ENCODE measurements around the gene UBA1.

Gene UBA1

DNA sequence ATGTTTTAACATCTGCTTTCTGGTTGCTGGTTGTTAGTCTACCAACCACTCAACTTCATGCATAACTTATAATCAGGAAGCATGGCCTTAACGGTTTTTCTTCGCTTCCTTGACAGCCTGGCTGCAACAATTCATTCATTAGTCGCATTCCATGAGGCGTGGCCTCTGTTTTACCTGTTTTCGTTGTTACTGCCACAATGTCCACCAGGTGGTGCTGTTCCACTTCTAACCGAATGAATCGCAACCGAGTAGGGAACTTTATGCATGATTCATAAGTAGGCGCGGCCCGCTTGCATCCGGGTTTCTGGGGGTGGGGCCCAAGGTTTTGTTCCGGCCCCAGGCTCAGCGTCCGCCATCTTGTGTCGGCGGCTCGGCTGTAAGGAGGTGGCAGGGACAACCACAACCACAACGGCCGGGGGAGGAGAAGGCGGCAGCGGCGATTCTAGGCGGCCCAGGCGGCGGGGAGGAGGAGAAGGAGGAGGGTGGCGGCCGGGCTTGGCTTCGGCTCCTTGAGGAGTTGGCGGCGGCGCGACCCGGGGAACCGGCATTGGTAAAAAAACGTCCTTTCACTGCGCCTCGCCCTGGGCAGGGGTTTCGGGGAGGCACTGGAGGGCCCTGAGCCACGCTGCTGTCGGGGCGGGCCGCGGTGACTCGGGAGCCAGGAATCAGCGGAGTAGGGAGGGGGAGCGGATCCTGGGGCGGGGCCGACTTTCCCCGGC lies at the start of gene UBA1:
TSS of gene UBA1 (plus strand) at position 355 of the 719 bp plus-strand sequence. CDS start 4,974 bp downstream, outside the sequence.
- peak; percentile 96 for DNase-seq

DNA sequence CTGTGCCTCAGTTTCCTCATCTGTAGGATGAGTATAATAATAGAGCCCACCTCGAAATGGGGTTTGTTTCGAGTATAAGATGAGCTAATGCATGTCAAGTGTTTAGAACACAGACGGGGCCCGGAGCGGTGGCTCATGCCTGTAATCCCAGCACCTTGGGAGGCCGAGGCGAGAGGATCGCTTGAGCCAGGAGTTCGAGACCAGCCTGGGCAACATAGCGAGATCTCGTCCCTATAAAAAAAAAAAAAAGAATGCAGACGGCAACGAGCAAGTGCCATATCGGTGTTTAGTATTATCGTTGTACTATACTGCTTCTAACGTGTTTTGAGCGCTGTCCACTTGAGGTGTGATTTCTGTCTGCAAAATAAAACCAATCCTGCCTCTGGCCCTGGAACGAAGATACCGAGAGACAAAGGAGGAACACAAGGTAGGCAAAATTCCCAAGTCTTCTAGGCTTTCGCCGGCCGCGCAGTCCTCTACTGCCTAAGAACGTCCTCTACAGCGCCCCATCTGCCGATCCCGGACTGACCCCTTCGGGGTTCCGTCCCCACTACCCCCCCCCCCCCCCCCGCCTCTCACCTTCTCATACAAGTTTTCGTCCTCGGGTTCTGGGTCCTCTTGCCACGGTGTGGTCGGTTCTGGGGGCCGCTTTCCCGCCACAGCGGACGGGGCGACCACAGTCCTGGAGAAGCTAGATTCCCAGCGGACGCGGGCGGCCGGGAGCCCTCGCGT lies 49.6 kb upstream of the UBA1 start:
- no peak for DNase-seq

DNA sequence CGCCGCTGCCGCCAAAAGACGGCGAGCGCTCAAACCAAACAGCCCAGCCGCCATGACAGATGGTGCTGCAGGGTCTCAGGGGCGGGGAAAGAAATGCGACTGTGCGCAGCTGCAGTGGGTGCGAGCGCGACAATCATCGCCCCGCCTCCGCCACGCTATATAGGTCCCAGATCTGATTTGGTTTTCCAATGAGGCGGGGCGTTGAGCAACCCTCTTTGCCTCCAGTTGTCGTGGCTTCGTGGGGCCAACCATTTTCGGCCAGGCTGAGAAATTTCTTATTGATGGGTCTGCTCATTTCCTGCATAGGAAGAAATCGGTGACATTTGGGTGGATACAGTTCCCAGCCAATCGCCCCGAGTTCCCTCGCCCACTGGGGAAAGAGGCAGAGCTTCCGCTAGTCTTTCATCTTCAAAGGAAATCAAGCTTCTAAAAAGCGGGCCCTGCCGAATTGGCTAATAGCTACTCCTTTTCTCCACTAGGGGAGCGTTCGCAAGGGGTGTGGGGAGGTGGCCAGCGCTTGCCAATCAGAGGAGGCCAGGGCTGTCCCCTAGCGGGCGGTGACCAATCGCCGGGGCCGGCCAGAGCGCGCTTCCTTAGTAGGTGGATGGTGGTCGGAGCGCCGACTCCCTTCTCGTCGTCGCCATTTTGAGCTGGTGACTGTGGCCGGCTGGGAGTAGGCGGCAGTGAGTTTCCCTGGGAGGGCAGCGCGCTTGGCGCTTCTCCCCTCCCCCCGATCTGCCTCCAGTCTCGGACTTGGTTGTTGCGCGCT lies 48.8 kb upstream of the UBA1 start, which contains the start of the genes NDUFB11 and RBM10:
TSS of gene NDUFB11 (minus strand) at position 77 of the 769 bp plus-strand sequence. CDS start at position 54, 23 bp downstream.
TSS of gene RBM10 (plus strand) at position 596 of the 769 bp plus-strand sequence. CDS start 2,261 bp downstream, outside the sequence.
- DNase-seq, result peak; percentile 82

DNA sequence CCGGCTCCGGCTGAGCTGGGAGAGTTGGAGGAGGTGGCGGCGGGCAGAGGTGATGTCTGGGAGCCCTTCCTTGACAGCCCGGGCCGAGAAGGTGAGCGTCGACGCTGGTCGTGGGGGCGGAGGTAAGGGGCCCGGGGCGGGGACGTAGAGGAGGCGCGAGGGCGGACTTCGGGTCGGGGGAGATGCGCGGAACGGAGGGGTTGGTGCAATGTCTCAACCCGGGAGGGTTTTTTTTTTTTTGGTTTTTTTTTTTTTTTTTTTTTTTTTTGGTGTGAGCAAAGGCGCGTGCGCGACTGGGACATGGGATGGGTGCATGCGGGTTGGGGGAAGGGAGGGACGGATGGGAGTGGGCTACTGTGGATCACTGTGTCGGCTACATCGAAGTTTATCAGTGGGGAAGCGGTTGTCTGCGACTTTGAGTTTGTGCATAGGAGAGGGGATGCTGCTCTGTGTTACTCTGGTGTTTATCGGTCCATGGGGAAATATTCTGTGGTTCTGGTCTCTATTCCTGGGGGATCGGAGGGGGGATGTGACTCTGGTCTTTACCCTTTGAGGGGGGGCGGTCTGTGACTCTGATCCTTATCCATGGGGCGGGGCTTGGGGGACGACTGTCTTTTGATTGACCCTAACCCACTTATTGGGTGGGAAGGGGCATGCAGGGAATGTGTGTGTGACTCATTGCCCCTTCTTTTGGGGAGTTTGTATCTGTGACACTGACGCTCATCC lies 48.1 kb upstream of the UBA1 start:
- no peak for DNase-seq

DNA sequence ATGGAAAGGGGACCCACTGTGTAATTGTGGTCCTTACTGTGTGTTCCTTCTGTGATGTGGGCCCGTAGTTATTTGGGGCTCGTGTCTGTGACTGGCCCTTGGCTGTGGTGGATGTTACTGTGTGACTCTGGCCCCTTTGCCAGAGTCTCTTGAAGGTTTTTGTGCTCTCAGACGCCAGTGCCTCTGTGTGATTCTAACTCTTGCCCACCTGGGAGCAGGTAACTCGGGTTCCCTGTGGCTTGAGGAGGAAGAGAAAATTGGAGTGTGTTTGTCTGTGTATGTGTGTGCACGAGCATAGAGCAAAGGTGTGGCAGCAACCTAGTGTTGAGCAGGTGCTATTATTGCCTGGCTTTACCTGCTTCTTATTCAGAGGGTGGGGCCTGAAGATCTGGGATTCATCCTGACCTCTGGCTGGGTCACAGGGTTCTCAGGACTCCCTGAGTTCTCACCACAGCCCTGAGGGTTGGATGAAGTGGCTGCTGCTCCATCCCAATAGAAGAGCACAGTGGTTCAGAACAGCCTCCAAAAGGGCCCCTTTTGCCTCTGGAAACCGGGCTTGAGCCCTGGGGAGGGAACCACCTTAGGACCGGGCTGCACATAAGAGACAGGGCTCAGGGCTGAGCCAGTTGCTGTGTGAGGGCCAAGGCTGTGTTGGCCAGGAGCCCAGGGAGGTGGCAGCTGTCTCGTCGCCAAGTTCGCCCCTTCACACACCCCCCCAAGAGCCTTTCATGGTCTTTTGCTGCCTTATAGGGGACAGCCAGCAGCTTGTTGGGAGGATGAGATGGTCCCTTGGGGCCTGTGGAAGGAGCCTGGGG lies 47.3 kb upstream of the UBA1 start:
- no peak for DNase-seq

DNA sequence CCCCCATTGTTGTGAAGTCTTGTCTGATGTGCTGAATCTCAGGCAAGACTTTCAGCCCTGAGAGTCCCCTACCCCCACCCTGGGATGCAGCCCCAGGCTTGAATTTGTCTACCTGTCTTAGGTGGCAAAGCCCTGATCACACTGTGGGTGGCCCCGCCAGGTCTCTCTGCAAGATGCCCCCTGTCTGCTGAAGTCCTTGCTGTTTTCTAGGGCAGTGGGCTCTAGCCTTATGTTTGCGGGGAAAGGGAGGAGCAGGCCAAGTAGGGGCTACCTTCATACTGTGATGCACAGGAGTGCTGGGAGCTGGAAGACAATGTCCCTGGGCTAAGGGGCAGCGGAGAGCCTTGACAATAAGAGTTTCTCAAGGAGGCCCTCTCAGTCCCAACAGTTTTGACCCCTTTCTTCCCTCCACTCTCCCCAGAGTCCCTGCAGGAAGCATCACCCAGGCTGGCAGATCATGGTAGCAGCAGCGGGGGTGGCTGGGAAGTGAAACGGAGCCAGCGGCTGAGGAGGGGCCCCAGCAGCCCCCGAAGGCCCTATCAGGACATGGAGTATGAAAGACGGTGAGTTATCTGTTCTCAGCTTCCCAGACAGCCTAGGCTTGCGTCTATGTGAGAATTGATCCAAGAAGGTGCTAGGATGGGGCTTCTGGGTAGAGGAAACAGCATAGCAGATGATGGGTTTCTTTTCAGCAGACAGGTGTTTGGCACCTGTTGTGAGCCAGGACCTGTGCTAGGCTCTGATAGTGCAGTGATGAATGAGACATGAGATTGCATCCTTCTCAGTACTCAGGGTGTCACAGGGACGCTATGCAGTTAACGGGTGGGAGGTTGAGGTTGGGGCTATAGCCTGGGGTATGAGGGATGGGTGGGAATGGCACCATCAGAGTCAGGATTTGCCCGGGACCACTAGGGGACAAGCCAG lies 46.4 kb upstream of the UBA1 start:
- no peak for DNase-seq

DNA sequence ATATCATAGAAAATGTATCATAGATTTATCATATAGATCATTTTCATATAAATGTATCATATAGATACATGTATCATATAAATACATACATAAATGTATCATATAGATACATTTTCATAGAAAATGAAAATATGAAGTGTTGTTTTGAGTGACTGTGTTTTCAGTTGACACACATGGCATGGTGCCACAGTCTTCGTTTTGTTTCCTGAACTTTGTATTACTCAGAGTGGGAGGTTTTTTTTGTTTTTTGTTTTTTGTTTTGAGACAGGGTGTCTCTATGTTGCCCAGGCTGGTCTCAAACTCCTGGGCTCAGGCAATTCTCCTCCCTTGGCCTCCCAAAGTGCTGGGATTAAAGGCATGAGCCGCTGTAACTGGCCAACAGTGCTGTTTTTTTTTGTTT lies 44.7 kb upstream of the UBA1 start:
- DNase-seq, result no peak

DNA sequence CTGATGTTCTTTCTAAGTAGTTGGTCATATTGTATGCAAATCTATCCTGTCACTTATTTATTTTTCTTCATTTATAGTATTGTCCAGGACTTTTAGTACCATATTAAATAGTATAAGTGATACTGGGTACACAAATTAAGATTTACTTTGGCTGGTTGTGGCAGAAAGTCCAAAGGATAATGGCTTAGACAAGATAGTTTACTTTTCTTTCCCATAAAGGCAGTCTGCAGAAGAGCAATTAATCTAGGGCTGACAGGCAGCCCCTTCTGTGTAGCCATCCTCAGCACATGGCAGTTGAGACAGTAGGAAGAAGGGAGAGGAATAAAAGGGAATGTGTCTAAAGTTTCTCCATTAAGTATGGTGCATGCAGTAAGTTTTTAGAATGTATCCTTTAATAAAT lies 42.2 kb upstream of the UBA1 start:
- no peak for DNase-seq

DNA sequence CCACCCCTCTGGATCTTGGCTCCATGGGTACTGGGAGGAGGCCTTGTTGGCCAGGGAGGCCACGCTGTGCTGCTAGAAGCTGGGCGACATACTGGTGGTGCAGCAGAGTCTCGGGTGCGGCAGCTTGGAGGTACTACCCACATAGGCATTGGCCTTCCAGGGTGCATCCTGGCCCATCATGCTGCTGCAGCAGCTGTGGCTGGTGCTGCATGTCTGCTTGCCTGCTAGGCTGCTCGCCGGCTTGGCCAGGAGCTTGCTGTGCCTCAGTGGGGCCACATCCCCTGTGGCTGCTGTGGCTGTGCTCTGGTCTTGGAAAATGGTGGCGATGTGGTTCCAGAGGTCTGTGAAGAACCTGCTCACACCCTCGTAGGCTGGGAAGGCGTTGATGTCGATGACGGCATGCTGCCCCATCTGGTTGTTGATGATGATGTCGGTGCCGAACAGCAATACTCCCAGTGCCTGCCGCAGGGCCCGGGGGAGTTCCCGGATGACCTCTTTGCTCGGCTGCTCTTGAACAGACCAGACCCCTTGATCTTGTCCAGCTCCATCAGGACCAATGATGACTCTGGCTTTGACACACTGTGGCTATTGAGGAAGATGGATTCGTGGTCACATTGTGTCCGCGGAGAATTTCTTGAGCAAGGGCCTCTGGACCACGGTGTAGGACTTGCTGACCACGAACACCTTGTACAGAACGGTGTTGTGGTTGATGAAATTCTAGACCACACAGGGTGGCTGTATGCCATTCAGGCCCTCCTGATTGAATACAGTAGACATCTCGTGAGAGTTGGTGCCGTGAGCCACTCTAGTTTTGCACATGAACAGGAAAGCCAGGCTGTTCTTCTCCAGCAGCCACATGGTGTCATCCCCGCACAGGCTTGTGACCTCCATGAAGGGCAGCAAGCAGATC lies 36.8 kb upstream of the UBA1 start:
- no peak for DNase-seq

DNA sequence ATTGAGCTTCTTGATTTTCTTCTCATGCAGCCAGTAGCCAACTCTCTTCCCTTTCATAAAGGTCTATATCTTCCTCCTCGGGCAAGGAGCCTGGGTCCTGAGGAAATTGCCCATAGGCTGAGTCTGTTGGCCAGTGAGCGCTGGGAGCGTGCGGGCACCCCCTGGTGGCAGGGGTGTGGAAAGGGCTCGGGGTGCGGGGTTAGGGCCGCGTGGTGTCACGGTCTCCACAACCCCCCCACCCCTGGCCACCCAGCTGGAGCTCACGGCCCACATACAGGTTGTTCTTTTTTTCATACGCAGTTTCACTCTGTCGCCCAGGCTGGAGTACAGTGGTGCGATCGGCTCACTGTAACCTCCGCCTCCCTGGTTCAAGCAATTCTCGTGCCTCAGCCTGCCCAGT lies 35.5 kb upstream of the UBA1 start:
- DNase-seq, result no peak

DNA sequence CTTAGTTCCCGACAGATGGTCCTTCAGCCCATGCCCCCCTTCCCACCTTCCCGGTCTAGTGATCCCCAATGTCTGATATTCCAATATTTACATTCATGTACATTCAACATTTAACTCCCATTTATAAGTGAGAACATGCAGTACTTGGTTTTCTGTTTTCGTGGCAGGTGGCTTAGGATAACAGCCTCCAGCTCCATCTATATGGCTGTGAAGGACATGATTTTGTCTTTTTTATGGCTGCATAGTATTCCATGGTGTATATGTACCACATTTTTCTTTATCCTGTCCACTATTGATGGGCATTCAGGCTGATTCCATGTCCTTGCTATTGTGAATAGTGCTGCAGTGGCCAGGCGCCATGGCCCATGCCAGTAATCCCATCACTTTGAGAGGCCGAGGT lies 34.8 kb upstream of the UBA1 start:
- no peak for DNase-seq

DNA sequence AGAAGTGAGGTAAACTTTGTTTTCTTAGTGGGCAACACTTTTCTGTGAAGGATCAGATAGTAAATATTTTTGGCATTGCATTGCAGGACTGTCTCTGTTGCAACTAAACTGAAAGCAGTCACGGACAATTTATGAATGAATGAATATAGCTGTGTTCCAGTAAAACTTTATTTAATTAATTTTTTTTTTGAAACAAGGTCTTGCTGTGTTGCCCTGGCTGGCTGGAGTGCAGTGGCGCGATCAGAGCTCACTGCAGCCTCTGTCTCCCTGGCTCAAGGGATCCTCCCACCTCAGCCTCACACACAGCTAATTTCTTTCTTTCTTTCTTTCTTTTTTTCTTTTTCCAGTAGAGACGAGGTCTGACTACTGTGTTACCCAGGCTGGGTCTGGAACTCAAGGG lies 32.8 kb upstream of the UBA1 start:
- DNase-seq, result no peak

DNA sequence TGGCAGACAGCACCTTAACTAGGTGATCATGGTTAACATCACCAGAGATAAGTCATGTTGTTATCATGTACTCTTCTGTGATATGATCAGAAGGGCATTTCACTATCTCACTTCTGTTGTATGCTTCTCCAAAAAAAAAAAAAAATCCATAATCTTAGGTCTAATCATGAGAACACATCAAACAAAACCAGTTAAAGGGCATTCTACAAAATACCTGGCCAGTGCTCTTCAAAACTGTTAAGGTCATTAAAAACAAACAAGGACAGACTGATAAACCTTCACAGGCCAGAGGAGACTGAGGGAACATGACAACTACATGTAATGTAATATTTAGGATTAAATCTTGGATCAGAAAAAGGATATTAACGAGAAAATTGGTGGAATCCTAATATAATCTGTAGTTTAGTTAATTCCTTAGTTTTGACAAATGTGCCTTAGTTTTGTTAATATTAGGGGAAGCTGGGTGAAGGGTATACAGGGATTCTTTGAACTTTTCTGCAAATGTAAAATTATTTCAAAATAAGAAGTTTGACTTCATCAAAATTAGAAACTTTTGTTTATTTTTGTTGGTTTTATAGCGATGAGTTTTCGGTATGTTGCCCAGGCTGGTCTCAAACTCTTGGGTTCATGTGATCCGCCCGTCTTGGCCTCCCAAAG lies 30.6 kb upstream of the UBA1 start:
- no peak for DNase-seq

DNA sequence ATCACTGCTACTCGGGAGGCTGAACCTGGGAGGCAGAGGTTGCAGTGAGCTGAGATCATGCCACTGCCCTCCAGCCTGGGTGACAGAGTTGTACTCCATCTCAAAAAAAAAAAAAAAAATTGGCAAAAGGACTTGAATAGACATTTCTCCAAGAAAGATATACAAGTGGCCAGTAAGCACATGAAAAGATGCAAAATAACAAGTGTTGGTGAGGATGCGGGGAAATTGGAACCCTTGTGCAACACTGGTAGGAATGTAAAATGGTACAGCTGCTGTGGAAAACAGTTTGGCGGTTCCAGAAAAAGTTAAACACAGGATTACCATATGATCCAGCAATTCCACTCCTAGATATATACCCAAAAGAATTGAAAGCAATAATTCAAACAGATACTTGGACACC lies 29.2 kb upstream of the UBA1 start:
- no peak for DNase-seq

DNA sequence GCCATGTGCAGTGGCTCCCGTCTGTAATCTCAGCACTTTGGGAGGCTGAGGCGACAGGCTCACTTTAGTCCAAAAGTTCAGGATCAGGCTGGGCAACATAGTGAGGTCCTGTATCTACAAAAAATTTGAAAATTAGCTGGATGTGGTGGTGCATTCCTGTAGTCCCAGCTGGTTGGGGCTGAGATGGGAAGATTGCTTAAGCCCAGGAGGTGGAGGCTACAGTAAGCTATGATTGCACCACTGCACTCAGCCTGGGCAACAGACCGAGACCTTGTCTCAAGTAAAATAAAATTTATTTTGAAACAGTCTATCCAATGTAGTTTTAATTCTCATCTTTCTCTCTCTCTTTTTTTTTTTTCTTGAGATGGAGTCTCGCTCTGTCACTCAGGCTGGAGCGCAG lies 27.5 kb upstream of the UBA1 start:
- DNase-seq, result no peak

DNA sequence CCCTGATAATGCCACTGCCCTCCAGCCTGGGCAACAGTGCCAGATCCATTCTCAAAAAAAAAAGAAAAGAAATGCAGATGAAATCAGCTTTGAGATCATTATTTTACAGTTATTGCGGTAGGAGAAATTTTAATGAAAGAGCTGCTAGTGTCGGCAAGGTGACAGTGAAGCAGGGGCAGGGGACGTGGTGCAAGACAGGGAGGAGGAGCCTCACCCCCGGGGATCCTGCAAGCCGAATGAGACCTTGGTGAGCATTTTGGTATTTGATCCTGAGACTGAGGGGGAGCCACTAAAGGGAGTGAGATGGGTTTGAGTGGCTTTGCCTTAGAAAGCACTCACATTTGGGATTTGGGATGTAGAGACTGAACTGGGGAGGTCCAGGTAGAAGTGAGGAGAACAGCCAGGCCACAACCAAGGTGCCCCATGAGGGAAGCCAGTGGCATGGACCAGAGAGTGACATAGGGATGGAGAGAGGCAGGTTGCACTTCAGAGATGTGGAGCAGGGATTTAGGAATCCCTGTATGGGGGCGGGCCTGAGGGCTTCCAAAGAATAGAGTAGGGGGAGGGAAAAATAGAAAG lies 25.0 kb upstream of the UBA1 start:
- no peak for DNase-seq

DNA sequence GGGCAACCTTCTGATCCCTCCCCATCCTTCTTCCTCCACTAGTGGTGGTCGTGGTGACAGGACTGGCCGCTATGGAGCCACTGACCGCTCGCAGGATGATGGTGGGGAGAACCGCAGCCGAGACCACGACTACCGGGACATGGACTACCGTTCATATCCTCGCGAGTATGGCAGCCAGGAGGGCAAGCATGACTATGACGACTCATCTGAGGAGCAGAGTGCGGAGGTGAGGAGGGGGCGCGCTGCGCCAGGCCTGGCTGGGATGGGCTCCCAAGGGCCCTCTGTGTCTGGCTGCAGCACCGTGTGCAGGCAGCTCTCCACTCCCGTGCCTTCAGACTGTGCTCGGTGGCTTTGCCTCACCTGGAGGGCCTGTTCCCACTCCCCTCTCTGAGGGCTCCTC lies 24.4 kb upstream of the UBA1 start:
- DNase-seq, result no peak

DNA sequence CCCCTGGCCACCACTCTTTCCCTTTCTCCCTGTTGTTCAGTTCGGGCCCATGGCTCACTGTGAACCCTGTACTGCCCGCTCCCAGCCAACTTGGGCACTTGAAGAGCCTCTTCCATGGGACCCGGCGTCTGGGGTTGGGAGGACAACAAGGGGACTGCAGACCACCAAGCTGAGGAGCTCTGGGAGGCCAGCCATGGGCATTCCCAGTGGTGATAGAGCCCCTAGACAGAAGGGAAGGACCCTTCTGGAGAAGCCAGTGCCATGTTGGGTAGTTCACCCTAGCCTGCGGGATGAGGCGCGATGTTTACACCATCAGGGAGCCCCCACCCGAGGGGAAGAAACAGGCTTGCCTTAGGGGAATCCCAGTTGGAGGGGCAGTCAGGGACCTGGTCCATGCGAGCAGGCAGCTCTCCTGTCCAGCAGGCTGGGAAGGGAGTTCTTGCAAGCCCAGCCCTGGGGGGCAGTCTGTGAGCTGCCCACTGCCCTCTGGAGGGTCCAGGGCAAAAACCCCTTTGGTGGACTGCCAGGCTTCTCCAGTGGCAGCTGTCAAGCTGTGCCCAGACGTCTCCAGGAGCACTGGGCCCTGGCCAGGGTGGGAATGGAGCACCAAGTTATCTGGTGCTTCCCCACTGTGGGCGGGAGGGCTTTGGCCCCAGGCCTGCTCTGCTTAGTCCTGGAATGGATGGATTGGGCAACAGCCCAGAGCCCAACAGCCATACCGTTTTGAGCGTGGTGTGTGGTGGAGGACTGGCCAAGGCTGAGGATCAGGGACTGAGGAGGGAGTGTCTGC lies 23.7 kb upstream of the UBA1 start:
- no peak for DNase-seq
